GM18505 (cell line): ENCODE data around the gene ENTPD8.
"Not testable (repeated sequence)": the region's sequence is repeated elsewhere in the genome, so short reads cannot be mapped to it uniquely, and the experiment has no call there.

Experiments
- ATAC-seq: cut with Tn5 transposase; IDR thresholded peaks from one replicate; pipeline ENCODE4 v1.9.1; 2021; ENCODE audit not compliant: unreplicated experiment
- POLR2A ChIP-seq: IDR thresholded peaks from 4 replicates; pipeline ENCODE4 v1.6.1; 2011; ENCODE audit warnings: borderline replicate concordance; ENCODE audit not compliant: insufficient read depth, insufficient read length; ENCODE audit errors: extremely low read depth

ENTPD8 gene

DNA sequence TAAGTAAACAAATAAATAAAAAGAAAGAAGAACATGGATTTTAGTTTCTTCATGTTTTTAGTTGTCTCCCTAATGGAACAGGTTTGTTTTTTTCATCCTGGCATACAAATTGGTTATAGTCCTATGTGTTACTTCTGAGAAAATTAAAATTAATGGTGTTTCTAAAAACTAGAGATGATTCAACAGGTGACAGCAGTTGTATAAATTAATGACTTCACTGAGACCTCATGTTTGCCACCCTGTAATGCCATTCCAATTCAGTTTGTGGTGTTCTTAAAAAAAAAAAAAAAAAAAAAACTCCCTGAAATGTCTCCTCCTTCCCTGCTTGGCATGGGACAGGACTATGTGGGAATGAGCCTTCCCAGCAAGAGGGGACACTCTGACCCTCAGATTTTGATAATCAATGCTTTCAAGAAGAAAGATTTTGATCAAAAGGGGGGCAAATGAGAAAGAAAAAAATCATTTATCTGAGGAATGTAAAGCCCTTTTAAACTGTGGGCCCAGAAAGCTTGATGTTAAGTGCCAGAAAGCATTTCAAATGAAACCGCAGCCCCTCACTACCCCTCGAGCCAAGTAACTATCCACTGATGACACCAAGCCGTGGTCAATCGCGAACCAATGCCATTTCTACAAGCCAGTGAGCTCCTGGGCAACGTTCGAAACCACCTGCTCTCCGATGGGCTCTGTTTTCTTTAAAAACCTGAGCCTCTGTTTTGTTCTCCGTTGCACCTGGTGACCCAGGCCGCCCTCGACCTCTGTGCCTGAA lies 19.1 kb downstream of the ENTPD8 start:
- no peak for ATAC-seq
- TF ChIP-seq POLR2A = no peak

DNA sequence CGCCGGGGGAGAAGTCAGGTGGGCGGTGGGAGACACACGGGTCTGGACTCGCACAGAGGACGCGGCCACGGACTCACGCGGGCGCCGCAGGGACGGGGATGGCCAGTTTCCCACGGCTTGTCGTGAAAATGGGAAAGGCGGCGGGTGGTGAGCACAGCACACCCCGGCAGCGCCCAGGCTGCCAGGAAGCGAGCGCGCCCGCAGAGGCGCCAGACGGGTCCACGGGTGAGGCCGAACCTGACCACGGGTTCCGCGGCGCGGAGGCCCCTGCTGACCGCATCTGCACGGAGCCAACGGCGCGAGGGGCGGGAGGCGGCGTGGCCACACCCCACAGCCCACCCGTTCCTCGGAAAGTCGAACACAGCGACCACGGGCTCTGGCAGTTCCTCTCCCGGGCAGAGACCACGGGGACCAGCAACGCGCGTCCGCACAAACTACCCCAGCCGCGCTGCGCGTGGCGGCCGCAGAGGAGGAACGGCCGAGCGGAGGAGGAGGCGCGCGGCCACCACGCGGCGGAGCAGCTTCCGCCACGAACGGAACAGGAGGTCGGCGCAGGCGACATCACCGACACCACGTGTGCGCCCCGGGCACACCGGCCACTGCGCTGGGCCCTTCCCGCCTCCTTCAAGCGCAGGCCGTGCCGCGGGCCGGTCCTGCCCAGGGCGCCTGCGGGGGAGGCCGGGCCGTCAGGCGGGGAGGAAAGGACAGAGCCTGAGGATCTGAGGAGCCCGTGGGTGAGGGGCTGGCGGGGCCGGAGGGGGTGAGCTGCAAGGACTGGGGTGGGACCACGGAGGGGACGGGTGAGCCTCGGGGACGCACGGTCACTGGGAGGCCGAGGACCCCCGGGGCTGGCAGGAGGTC lies 23.8 kb downstream of the ENTPD8 start:
- no peak for ATAC-seq
- no peak for TF ChIP-seq POLR2A

DNA sequence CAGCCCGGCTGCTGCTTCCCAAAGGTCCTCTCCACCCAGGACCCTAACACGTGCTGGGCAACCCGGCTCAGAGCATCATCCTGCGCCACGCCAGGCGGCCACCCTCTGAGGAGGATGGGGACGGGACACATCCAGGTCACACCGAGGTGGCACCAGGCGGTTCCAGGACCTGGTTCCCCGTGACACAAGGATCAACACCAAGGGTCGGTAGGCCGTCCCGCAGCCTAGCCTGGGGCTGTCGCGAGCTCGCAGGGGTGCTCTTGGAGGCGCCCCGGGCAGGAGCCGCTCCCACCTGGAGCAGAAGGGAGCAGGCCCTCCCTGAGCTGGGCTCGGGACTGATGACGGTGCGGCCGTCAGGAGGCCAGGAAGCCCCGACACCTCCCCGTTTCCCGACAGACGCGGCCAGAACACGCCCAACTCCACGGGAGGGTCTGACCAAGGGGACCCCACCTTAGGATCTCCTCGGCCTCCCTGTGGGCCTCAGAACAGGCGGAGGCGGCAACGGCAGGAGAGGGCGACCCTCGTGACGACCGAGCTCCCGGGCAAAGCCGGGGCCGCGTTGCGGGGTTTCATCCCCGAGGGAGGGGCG lies 24.5 kb downstream of the ENTPD8 start:
- no peak for TF ChIP-seq POLR2A

DNA sequence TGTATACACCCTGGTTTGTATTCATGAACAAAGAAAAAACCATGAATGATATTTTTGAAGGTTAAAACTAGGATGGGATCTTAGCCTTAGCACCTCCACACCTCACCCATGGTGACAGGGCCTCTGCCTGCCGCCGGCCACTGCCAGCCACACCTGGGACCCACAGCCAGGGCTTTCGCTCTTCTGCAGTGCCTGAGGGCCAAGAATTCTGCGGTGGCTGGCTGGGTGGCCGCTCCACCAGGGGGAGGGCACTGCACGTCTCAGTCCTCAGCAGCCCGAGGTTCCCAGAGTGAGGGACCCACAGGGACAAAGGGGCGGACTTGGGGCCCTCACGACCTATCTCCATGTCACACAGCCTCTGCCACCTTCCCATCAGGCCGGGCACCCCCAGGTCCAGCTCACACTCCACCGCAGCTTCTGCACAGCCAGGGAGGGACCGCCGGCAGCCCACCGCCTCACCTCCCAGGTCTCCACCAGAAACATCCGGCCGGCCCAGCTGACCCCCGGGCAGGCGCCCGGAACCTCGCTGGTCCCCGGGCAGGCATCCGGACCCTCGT lies 25.1 kb downstream of the ENTPD8 start:
- no peak for ATAC-seq
- TF ChIP-seq POLR2A = no peak

More for the DNA sequence above, 24.5 kb downstream of the ENTPD8 start:
- ATAC-seq = no peak

DNA sequence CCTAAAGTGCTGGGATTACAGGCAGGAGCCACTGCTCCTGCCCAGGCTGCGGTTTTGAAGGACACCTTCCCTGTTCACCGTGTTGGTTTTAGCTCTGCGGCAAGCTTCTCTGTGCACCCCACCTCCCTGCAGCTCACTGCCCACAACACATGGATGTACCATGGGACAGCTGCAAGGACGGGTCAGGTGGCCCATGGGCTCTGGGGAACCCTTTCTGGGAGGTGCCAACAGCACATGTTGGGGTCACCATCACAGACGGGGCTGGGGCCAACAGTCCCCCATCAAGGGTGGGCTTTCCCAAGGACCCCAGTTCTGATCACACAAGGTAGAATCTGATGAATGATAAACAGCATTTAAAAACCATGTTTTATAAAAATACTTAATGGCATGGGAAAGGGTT lies 25.7 kb downstream of the ENTPD8 start:
- TF ChIP-seq POLR2A = no peak

DNA sequence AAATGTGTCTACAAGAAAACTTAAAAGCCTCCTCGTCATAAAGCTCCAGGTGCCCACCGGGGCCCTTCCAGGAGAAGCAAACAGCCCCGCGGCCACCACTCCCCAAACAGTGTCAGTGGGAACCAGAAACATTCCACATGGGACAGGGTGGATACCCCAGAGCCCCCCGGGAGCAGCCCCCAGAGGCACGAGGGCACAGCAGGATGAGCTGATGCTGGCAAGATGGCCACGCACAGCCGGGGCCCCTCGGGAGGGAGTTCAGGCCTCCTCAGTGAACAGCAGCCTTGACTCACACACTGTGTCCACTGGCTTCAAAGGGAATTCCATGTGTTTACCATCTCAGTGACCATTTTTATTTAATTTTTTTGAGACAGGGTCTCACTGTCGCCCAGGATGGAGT lies 28.7 kb downstream of the ENTPD8 start:
- ATAC-seq = no peak
- no peak for TF ChIP-seq POLR2A

More for the DNA sequence above, 25.7 kb downstream of the ENTPD8 start:
- ATAC-seq = no peak

DNA sequence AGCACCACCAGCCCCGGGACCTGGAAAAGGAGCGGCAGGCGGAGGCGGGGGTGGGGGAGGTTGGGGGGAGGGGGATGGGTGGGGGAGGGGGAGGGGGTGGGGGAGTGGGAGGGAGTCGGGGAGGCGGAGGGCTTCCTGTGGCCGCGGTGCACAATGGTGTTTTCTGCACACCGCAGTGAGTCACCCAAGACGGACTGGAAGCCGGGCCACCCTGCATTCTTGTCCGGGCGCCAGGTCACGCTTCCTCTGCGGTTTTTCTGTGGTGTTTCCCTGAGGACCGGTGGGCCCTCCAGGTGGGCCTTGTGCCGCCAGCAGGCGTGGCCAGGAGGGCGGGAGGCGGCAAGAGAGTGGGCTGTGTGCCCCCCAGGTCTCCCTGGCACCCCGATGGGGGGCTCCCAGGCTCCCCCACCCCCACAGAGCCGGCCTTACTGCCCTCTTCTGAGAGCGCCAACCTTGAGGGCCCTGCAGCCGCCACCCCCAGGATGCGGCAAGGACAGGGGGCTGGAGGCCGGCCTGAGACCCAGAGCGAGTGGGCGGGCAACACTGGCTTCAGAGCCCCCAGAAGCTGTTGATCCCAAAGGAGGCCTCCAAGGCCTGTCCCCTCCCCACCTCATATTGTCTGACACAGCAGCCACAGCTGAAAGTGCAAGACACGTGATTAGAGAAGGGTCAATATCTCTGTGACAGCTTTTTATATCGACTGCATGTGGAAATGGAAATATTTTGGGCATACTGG lies 29.3 kb downstream of the ENTPD8 start:
- TF ChIP-seq POLR2A = no peak
- ATAC-seq = no peak

DNA sequence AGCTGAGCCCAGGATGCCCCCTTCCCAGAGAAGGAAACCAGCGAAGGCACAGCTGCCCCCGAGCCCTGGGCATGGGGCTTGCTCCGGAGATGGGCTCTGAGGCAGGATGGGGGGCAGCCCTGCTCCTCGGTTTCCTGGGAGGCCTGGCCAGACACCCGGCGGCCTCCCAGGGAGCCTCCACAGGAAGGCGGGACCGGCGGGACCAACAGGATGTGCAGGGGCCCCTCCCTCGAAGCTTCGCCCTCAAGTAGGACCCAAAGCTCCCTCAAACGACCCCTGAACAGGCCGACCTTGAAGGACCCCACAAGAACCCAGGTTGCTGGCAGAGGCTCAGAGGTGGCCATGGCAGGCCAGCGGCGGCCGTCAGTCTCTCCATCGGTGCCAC lies 29.9 kb downstream of the ENTPD8 start:
- no peak for TF ChIP-seq POLR2A
- no peak for ATAC-seq

DNA sequence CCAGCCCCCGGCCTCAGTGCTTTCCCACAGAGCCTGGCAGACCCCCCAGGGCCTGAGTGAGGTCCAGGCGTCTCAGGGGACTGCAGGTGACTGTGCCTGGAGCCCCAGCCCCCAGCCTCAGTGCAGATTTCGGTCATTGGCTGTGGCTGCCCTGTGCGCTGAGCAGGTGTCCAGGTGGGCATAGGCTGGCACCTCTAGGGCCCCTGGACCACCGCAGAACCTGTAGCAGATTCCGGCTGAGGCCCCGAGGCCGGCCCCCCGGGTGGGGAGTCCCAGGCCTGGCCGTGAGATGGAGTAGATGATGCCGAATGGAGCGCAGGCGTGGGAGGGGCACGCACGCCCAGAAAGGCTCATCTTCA lies 30.3 kb downstream of the ENTPD8 start:
- ATAC-seq = no peak
- TF ChIP-seq POLR2A = no peak

DNA sequence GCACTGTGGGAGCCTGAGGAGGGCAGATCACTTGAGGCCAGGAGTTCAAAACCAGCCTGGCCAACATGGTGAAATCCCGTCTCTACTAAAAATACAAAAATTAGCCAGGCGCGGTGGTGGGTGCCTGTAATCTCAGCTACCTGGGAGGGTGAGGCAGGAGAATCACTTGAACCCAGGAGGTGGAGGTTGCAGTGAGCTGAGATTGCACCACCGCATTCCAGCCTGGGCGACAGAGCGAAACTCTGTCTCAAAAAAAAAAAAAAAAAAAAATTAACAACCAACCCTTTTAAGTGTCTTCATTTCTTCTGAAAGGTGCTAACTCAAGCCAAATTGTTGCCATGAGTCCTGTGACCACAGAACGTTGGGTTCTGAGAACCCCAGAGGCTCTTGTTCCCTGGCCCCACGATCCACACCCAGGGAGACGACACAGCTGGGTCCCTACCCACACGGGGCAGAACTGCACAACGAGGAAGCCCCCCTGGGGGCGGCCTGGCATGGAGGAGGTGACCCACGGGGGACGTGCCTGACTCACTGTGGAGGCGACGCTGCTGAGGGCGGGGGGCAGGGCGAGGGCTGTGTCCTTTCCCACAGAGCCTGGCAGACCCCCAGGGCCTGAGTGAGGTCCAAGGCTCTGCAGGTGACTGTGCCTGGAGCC lies 30.8 kb downstream of the ENTPD8 start:
- not testable (repeated sequence) for ATAC-seq

DNA sequence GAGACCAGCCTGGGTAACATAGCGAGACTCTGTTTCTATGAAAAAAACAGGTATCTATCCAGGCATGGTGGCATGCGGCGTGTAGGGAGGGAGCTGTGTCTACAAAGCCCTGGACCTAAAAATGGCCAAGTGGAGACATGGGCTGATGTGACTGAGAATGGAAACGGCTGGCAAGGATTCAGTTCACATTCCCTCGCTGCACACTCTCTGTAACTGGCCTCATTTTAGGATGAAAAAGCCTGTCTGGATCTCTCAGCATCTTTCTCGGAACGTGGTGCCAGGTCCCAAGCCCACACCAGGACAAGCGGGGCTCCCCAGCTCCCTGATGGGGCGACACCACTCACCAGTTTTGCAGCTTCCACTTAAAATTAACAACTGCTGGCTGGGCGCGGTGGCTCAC lies 31.6 kb downstream of the ENTPD8 start:
- no peak for TF ChIP-seq POLR2A

DNA sequence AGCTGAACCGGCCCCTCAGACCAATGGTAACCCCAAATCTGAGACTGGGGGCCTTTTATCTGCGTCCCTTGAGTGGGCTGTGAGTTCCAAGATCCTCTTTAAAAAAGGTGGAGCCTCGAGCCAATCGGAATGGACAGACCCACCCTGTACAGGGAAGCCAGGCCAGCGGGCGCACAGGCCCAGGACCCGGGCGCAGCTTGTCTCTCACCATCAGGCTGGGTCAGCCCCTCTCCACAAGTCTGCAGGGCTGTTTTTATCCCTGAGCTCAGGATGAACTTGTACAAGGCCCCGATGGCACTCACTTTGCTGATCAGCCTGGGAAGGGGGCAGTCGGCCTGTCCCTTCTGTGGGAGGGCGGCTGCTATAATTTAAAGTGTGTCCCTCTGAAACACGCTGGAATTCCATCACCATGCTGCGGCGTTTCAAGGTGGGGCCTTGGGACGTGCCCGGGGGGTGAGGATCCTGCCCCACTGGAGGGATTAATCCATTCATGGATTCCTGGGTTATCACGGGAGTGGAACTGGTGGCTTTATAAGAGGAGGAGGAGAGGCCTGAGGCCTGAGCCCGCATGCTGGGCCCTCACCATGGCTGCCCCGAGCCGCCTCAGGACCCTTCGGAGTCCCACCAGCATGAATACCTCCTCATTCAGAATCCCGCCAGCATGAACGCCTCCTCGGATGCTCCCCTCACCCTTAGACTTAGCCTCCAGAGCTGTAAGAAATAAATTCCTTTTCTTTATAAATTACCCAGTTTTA lies 32.3 kb downstream of the ENTPD8 start:
- ATAC-seq = no peak
- TF ChIP-seq POLR2A = no peak

More for the DNA sequence above, 31.6 kb downstream of the ENTPD8 start:
- ATAC-seq = no peak

DNA sequence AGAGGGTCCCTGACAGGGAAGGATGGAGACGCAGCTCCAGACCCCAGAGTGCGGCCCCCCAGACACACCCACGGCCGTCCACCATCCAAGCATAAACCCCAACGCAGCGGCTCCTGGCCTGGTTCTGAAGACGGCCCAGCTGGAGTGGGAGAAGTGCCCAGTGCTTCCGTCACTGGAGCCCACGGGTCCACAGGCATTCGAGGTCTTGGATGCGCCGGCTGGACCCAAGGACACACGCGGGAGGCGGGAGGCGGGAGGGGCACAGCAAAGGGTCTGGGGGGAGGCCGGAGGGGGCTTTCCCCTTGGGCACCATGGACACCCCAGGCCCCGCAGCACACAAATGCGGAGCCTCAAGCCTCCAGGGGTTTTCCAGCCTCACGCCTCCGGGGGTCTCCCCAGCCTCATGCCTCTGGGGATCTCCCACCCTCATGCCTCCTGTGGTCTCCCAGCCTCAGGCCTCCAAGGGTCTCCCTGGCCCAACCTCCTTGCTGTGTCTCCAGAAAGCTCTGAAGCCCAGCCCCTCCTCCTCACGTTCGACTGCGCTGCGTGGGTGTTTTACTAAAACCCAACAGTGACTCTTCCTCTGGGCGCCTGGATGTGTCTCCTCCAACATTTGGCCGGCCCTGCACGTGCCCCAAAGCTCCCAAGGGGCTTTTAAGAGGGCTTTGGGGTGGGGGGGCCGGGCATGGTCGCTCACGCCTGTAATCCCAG lies 33.4 kb downstream of the ENTPD8 start:
- TF ChIP-seq POLR2A = no peak

More for the DNA sequence above, 33.4 kb downstream of the ENTPD8 start:
- ATAC-seq = no peak
